RWPE2 (cell line): ENCODE measurements around the gene ISYNA1.

Source experiments
- ATAC-seq: fragments of 200-7000 bp; cut with Tn5 transposase; 3 replicates; pipeline ENCODE4 v1.9.1; 2021; ENCODE audit warnings: low read depth
- DNase-seq: peaks from one replicate; pipeline ENCODE4 v3.0.0-alpha.2; 2020; ENCODE audit warnings: low spot score
- H3K27ac ChIP-seq: fragments of 450-650 bp; 2 replicates; pipeline ENCODE4 v1.5.1; 2017; ENCODE audit warnings: mild to moderate bottlenecking; ENCODE audit not compliant: poor library complexity, severe bottlenecking
- H3K27me3 ChIP-seq: fragments of 250-450 bp; sonication (Bioruptor Pico); 2 replicates; pipeline ENCODE4 v1.5.1; 2021; ENCODE audit warnings: mild to moderate bottlenecking, moderate library complexity; ENCODE audit not compliant: insufficient read depth, poor library complexity, severe bottlenecking
- H3K36me3 ChIP-seq: fragments of 250-450 bp; sonication (Bioruptor Pico); 2 replicates; pipeline ENCODE4 v1.5.1; 2020; ENCODE audit warnings: low read depth, mild to moderate bottlenecking, moderate library complexity
- H3K4me1 ChIP-seq: fragments of 250-450 bp; sonication (Bioruptor Pico); 2 replicates; pipeline ENCODE4 v1.5.1; 2021; ENCODE audit warnings: mild to moderate bottlenecking, moderate library complexity; ENCODE audit not compliant: insufficient read depth, poor library complexity, severe bottlenecking
- H3K4me3 ChIP-seq: fragments of 250-450 bp; sonication (Bioruptor Pico); 2 replicates; pipeline ENCODE4 v1.5.1; 2021; ENCODE audit warnings: mild to moderate bottlenecking, moderate library complexity; ENCODE audit not compliant: severe bottlenecking
- H3K9me3 ChIP-seq: fragments of 250-450 bp; sonication (Bioruptor Pico); 2 replicates; pipeline ENCODE4 v1.5.1; 2021; ENCODE audit warnings: mild to moderate bottlenecking, moderate library complexity; ENCODE audit not compliant: severe bottlenecking
- TF ChIP-seq, protein P1 (sequence below): fragments of 450-650 bp; IDR thresholded peaks from one replicate; pipeline ENCODE4 v1.5.1; 2017; ENCODE audit warnings: mild to moderate bottlenecking, moderate library complexity; ENCODE audit not compliant: poor library complexity, severe bottlenecking

The ISYNA1 gene

DNA sequence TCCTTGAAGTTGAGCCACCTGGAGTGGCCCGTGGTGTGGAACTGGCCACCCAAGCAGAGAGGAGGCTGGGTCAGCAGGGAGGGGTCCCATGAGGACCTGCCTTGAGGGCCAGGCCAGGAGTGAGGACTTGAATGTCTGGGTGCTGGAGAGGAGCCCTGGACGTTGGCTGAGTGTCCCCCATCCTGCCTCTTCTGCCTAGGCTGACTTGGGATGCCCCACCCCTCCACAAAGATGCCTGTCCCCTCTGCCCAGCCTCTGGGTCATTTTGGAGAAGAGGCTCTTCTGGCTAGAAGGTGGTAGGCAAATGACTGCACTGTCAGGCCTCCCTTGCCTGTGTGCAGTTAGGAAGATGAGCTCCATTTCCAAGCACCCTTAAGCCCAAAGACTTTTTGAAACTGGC is 17.0 kb downstream of the ISYNA1 start:
- H3K27ac ChIP-seq = no peak overlapping the region
- H3K4me1 ChIP-seq = peaks cover 8% of the 10 kb centered on the region
- H3K9me3 ChIP-seq = no peaks in the 10 kb centered on the region
- H3K36me3 ChIP-seq = no peaks in the 10 kb centered on the region
- no peak for DNase-seq
- H3K4me3 ChIP-seq = no peak overlapping the region
- ATAC-seq = no peak
- no peaks in the 10 kb centered on the region for H3K27me3 ChIP-seq
- TF ChIP-seq, protein P1, sequence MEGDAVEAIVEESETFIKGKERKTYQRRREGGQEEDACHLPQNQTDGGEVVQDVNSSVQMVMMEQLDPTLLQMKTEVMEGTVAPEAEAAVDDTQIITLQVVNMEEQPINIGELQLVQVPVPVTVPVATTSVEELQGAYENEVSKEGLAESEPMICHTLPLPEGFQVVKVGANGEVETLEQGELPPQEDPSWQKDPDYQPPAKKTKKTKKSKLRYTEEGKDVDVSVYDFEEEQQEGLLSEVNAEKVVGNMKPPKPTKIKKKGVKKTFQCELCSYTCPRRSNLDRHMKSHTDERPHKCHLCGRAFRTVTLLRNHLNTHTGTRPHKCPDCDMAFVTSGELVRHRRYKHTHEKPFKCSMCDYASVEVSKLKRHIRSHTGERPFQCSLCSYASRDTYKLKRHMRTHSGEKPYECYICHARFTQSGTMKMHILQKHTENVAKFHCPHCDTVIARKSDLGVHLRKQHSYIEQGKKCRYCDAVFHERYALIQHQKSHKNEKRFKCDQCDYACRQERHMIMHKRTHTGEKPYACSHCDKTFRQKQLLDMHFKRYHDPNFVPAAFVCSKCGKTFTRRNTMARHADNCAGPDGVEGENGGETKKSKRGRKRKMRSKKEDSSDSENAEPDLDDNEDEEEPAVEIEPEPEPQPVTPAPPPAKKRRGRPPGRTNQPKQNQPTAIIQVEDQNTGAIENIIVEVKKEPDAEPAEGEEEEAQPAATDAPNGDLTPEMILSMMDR = no peak

DNA sequence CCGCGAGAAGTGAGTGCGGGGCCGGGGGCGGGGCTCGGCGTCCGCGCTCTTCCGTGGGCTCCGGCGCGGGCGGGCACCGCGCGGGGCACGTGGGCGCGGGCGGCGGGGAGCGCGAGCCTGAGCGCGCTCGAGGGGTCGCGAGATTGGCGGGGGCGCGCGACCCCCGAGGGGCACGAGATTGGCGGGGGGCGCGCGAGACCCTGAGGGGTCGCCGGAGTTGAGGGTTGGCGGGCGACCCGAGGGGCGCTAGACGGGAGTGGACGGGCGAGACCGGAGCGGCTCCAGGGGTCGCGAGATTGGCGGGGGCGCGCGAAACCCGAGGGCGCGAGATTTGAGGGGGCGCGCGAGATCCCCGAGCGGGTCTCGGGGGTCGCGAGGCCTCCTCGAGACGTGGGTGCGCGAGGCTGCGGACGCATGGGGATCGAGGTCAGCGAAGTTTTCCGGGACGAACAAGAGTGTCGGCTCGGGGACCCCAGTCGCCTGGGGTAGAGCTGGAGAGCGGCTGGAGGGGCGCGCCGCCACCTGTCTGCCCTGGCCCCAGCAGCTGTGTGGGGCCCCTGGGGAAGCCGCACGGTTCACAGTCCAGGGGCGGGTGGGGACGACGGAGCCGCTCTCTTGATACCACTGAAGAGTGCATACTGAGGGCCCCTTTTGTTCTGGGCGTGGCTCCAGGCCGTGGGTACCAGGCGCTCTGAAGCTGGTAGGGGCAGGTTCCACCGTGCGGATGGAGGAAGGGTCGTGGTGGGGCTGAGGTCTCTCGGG is 18.1 kb downstream of the ISYNA1 start:
- Histone ChIP-seq H3K4me1 (peaks cover 5% of the 10 kb centered on the region), H3K36me3 (no peaks in the 10 kb centered on the region), H3K27ac (peak overlapping the region; percentile 70), H3K9me3 (no peaks in the 10 kb centered on the region), H3K27me3 (no peaks in the 10 kb centered on the region), H3K4me3 (peak overlapping the region; percentile 89)
- TF ChIP-seq, protein P1 = peak; percentile 32
- peak; percentile 64 for DNase-seq
- peak; percentile 4; the same call in 1 of the 3 replicates for ATAC-seq

DNA sequence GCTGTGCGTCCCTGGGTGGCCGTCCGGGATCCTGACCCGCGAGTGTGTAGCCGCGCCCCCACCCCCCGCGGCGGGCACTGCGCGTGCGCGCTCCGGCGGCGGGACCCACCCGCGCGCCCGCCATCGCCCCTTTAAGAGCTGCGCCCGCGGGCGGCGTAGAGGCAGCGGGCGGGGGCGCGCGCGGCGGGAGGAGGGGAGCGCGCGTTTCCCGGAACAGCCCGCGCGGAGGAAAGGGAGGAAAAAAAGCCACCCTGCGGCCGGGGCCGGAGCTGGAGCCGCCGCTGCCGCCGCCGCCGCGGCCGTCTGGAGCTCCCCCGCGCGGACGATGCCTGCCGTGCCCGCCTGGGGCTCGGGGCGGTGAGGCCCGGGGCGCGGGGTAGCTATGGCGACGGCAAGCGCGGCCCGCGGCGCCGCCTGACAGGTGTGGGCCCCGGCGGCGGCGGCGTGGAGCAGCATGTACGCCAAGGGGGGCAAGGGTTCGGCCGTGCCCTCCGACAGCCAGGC is 18.7 kb downstream of the ISYNA1 start, which contains the start of gene SSBP4:
SSBP4 (plus strand) TSS at position 204 of the 504 bp plus-strand sequence; CDS start at position 455, 251 bp downstream.
- Histone ChIP-seq H3K36me3 (no peaks in the 10 kb centered on the region), H3K4me1 (peaks cover 5% of the 10 kb centered on the region), H3K27ac (peak within 1 kb of the TSS; percentile 70), H3K27me3 (no peaks in the 10 kb centered on the region), H3K4me3 (peak within 1 kb of the TSS; percentile 89), H3K9me3 (no peaks in the 10 kb centered on the region)
- peak; percentile 57 for DNase-seq
- TF ChIP-seq, protein P1 = peak; percentile 51
- peak; percentile 4 for ATAC-seq

DNA sequence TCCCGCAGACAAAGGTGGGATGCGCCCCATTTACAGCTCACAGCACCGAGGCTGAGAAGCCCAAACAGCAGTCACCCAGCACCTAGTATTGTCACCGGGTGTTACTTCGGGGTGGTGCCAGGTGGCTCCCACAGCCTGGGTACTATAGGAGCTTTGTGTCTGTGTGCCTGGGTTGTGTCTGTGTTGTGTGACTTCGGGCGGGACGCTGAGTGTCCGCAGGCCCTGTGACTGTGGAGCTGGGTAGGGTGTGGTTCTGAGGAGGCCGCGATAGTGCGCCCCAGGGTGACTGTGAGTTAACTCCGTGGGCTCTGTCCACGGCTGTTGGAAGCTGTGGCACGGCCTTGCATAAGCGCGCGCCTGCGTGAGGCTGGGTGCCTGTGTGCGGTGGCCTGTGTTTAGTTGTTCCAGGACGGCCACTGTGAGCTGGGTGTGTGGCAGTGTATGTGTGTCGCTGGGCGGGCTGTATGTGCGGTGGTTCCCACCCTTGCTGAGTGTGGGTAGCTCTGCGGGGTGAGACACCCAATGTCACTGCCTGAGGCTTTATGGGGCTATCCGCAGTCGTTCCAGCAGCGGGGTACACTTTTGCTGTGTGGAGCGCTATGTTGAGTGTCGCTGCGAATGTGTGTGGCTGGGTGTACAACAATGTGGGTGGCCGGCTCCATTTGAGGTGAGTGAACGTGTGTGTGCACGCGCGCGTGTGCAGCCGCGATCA is 19.3 kb downstream of the ISYNA1 start:
- Histone ChIP-seq H3K4me1 (peaks cover 5% of the 10 kb centered on the region), H3K9me3 (no peaks in the 10 kb centered on the region), H3K27ac (peak overlapping the region; percentile 70), H3K4me3 (peak overlapping the region; percentile 89), H3K27me3 (no peaks in the 10 kb centered on the region), H3K36me3 (no peaks in the 10 kb centered on the region)
- peak; percentile 71 for DNase-seq
- TF ChIP-seq, protein P1 = no peak
- ATAC-seq = 0 out of 3 replicates have a peak, but pooled peaks have one; percentile 1
